SK-N-MC (cell line): Measurements from ENCODE around the gene TFPT.

ENCODE experiments used
- EZH2 ChIP-seq: fragments of 200-600 bp; sonication (generic); IDR thresholded peaks from one replicate; pipeline ENCODE4 v1.6.1; 2017; ENCODE audit warnings: antibody characterized with exemption
- FOXP2 ChIP-seq: optimal IDR thresholded peaks from 2 replicates; pipeline ENCODE3; 2011; ENCODE audit warnings: mild to moderate bottlenecking, moderate library complexity; ENCODE audit not compliant: insufficient read depth; ENCODE audit errors: extremely low read length, control extremely low read depth
- POLR2AphosphoS5 ChIP-seq: IDR thresholded peaks from 2 replicates; pipeline ENCODE4 v1.6.1; 2012; ENCODE audit warnings: mild to moderate bottlenecking, low read depth, low read length, borderline replicate concordance

GRCh38 chr19:54151362-54152035 is 36.0 kb upstream of the TFPT start:
- TF ChIP-seq POLR2AphosphoS5 (no peak), EZH2 (no peak), FOXP2 (no peak)
